ENCODE measurements around the gene TRIM44. TPM values are rescaled to one million over a fixed set of nuclear protein-coding genes. Genes with fewer than 3 reads are reported as not detected.
"Not testable (repeated sequence)": the region's sequence is repeated elsewhere in the genome, so short reads cannot be mapped to it uniquely, and the experiment has no call there.

TRIM44 gene
- total RNA-seq, 2 experiments from 2014 or later, result 11.3 to 19.9 TPM

DNA sequence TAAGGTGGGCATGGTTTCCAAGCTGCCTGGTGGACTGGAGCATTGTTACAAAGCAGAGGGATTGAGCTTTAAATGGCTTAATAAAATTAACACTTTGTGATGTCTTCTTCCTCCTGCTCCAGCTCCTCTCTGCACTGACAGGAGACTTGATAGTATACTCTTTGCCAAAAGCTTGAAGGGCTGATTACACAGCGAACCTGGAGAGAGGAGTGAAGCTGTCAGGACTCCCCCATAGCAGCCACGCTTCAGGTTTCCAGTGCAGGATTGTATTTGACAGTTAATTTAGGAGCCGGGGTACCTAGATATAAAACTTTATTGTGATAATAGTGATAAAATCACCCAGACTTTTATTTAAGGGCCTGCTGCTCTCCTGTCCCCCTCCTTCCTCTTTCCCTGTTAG is 50.0 kb downstream of the TRIM44 start:
- intact Hi-C loops (cut with micrococcal nuclease; ENCODE audit: unreplicated experiment), result no loop called here
- H3K36me3 ChIP-seq (ENCODE audit: insufficient read depth, low read length), result no peaks in the 10 kb centered on the region

GRCh38 chr11:35714882-35715627 is 52.5 kb downstream of the TRIM44 start:
- Histone ChIP-seq H3K27ac (ENCODE audit: low read depth, low read length, poor library complexity, severe bottlenecking) (no peak overlapping the region), H3K9me3 (ENCODE audit: low read length) (no peaks in the 10 kb centered on the region), H3K4me1 (ENCODE audit: insufficient read depth, low read length, poor library complexity, severe bottlenecking) (no peaks in the 10 kb centered on the region), H3K4me2 (ENCODE audit: low read length) (no peak overlapping the region), H4K20me1 (ENCODE audit: insufficient read depth, low read length) (no peaks in the 10 kb centered on the region), H3K9me2 (ENCODE audit: insufficient read depth, low read length) (no peaks in the 10 kb centered on the region), H3K36me3 (ENCODE audit: insufficient read depth, low read length) (no peaks in the 10 kb centered on the region), H2AFZ (ENCODE audit: low read length) (no peak overlapping the region), H3K4me3 (ENCODE audit: low read depth, low read length, poor library complexity, severe bottlenecking) (no peak overlapping the region), H3K79me2 (ENCODE audit: insufficient read depth, low read depth, low read length) (no peaks in the 10 kb centered on the region)
- DNase-seq (ENCODE audit: low spot score), result no peak
- POLR2A ChIA-PET, result no interaction called here
- TF ChIP-seq, protein P1, sequence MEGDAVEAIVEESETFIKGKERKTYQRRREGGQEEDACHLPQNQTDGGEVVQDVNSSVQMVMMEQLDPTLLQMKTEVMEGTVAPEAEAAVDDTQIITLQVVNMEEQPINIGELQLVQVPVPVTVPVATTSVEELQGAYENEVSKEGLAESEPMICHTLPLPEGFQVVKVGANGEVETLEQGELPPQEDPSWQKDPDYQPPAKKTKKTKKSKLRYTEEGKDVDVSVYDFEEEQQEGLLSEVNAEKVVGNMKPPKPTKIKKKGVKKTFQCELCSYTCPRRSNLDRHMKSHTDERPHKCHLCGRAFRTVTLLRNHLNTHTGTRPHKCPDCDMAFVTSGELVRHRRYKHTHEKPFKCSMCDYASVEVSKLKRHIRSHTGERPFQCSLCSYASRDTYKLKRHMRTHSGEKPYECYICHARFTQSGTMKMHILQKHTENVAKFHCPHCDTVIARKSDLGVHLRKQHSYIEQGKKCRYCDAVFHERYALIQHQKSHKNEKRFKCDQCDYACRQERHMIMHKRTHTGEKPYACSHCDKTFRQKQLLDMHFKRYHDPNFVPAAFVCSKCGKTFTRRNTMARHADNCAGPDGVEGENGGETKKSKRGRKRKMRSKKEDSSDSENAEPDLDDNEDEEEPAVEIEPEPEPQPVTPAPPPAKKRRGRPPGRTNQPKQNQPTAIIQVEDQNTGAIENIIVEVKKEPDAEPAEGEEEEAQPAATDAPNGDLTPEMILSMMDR (conservative IDR thresholded peaks at IDR 0.05; ENCODE audit: low read length), result no peak
- TF ChIP-seq EZH2phosphoT487 (IDR thresholded peaks at IDR 0.05; ENCODE audit: borderline replicate concordance, low read depth, low read length), result no peak
- CTCF ChIA-PET (ENCODE audit: unreplicated experiment), result no interaction called here
- no TSS peak for BruUV-seq (replicated peaks)
- intact Hi-C loops (cut with micrococcal nuclease; ENCODE audit: unreplicated experiment), result no loop called here

More for the DNA sequence above, 50.0 kb downstream of the TRIM44 start:
- Histone ChIP-seq H3K79me2 (ENCODE audit: insufficient read depth, low read depth, low read length) (no peaks in the 10 kb centered on the region), H3K27ac (ENCODE audit: low read depth, low read length, poor library complexity, severe bottlenecking) (no peak overlapping the region), H4K20me1 (ENCODE audit: insufficient read depth, low read length) (no peaks in the 10 kb centered on the region), H3K4me2 (ENCODE audit: low read length) (no peak overlapping the region), H3K9me3 (ENCODE audit: low read length) (no peaks in the 10 kb centered on the region), H2AFZ (ENCODE audit: low read length) (no peak overlapping the region), H3K4me3 (ENCODE audit: low read depth, low read length, poor library complexity, severe bottlenecking) (no peak overlapping the region), H3K4me1 (ENCODE audit: insufficient read depth, low read length, poor library complexity, severe bottlenecking) (no peaks in the 10 kb centered on the region), H3K9me2 (ENCODE audit: insufficient read depth, low read length) (no peaks in the 10 kb centered on the region)
- ChIA-PET CTCF (ENCODE audit: unreplicated experiment) (no interaction called here), POLR2A (interaction anchor here (0.6 kb wide), 1 partner anchor 224 kb away, joined by 5 read pairs; no protein-coding TSS in a partner anchor)
- TF ChIP-seq, protein P1 (conservative IDR thresholded peaks at IDR 0.05; ENCODE audit: low read length), result no peak
- TF ChIP-seq EZH2phosphoT487 (IDR thresholded peaks at IDR 0.05; ENCODE audit: borderline replicate concordance, low read depth, low read length), result no peak
- DNase-seq (ENCODE audit: low spot score), result no peak
- no TSS peak for BruUV-seq (replicated peaks)

DNA sequence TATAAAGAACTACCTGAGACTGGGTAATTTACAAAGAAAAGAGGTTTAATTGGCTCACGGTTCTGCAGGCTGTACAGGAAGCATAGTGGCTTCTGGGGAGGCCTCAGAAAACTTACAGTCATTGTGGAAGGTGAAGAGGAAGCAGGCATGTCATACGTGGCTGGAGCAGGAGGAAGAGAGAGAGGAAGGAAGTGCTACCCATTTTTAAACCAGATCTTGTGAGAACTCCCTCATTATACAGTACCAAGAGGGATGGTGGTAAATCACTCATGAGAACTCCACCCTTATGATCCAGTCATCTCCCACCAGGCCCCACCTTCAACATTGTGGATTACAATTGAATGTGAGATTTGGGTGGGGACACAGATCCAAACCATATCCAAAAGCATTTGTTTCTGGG is 53.1 kb downstream of the TRIM44 start:
- BruUV-seq (replicated peaks); CTCF ChIA-PET (ENCODE audit: unreplicated experiment); H2AFZ ChIP-seq (ENCODE audit: low read length); POLR2A ChIA-PET; H3K27ac ChIP-seq (ENCODE audit: low read depth, low read length, poor library complexity, severe bottlenecking); H3K79me2 ChIP-seq (ENCODE audit: insufficient read depth, low read depth, low read length); H3K4me2 ChIP-seq (ENCODE audit: low read length); H3K9me3 ChIP-seq (ENCODE audit: low read length); H3K36me3 ChIP-seq (ENCODE audit: insufficient read depth, low read length); DNase-seq (ENCODE audit: low spot score); intact Hi-C loops (cut with micrococcal nuclease; ENCODE audit: unreplicated experiment); H3K4me3 ChIP-seq (ENCODE audit: low read depth, low read length, poor library complexity, severe bottlenecking); H3K9me2 ChIP-seq (ENCODE audit: insufficient read depth, low read length); H4K20me1 ChIP-seq (ENCODE audit: insufficient read depth, low read length); H3K4me1 ChIP-seq (ENCODE audit: insufficient read depth, low read length, poor library complexity, severe bottlenecking): not testable (repeated sequence)
